ENCODE data around the gene SUCO.

Gene SUCO

GRCh38 chr1:172531412-172532182 lies 1.4 kb upstream of the SUCO start:
- DNase-seq (ENCODE audit: low spot score): peak; percentile 9
- TF ChIP-seq CTCF (IDR thresholded peaks at IDR 0.05; ENCODE audit: borderline replicate concordance, control extremely low read depth, extremely low read depth, insufficient read depth, missing control alignments): no peak
- in situ Hi-C loops (cut with MboI; ENCODE audit: low sequenced_read_pairs, unreplicated experiment): no loop called here

GRCh38 chr1:172532183-172532699 lies 709 bp upstream of the SUCO start:
- no peak for TF ChIP-seq CTCF (IDR thresholded peaks at IDR 0.05; ENCODE audit: borderline replicate concordance, control extremely low read depth, extremely low read depth, insufficient read depth, missing control alignments)
- peak; percentile 84 for DNase-seq (ENCODE audit: low spot score)
- in situ Hi-C loops (cut with MboI; ENCODE audit: low sequenced_read_pairs, unreplicated experiment): no loop called here

- TF ChIP-seq CTCF (IDR thresholded peaks at IDR 0.05; ENCODE audit: borderline replicate concordance, control extremely low read depth, extremely low read depth, insufficient read depth, missing control alignments): no peak
- in situ Hi-C loops (cut with MboI; ENCODE audit: low sequenced_read_pairs, unreplicated experiment): no loop called here
- DNase-seq (ENCODE audit: low spot score): no peak
Measured at GRCh38 chr1:172533513-172534151, 682 bp downstream of the SUCO start.

GRCh38 chr1:172536256-172536655 lies 3.3 kb downstream of the SUCO start:
- TF ChIP-seq CTCF (IDR thresholded peaks at IDR 0.05; ENCODE audit: borderline replicate concordance, control extremely low read depth, extremely low read depth, insufficient read depth, missing control alignments): no peak
- in situ Hi-C loops (cut with MboI; ENCODE audit: low sequenced_read_pairs, unreplicated experiment): no loop called here
- no peak for DNase-seq (ENCODE audit: low spot score)

- in situ Hi-C loops (cut with MboI; ENCODE audit: low sequenced_read_pairs, unreplicated experiment): no loop called here
- TF ChIP-seq CTCF (IDR thresholded peaks at IDR 0.05; ENCODE audit: borderline replicate concordance, control extremely low read depth, extremely low read depth, insufficient read depth, missing control alignments): no peak
- no peak for DNase-seq (ENCODE audit: low spot score)
Measured at GRCh38 chr1:172537366-172537765, 4.4 kb downstream of the SUCO start.

GRCh38 chr1:172537827-172538391 lies 5.0 kb downstream of the SUCO start:
- in situ Hi-C loops (cut with MboI; ENCODE audit: low sequenced_read_pairs, unreplicated experiment): no loop called here
- no peak for TF ChIP-seq CTCF (IDR thresholded peaks at IDR 0.05; ENCODE audit: borderline replicate concordance, control extremely low read depth, extremely low read depth, insufficient read depth, missing control alignments)
- no peak for DNase-seq (ENCODE audit: low spot score)
